ENCODE data around the gene SUSD1.

The SUSD1 gene

DNA sequence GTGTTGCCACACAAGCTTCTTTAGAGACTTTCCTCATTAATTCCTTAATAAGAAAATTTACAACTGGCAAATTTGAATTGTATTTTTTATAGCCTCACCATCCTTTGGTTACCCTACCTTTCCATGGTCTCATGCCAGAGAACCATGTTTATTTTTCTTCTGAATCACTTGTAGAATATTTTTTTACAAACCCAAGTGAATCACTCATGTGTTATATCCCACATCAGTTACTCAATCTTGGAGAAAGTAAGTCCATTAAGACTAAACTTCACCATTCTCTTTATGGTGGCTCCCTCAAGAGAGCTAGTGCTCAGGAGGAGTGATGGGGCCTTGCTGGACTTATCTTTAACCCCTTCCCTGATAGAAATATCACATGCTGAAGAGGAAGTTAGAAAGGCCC lies 128.9 kb downstream of the SUSD1 start:
- in situ Hi-C loops (cut with MboI; ENCODE audit: low sequenced_read_pairs): no loop called here

DNA sequence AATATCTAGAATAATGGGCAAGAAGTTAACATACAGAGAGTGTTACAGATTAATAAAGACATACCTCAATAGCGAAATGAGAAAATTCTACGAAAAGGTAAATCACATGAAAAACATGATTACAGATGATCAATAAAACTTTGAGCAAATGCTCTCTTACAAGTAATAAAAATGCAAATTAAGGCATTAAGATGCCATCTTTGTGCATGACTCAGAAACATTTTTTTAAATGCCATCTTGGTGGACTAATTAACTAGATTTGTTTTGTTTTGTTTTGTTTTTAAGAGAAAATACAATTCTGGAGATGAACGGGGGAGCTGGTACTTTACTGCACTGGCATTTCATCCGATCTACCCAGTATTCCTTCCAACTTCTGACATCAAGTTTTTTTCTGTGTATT lies 130.2 kb downstream of the SUSD1 start:
- in situ Hi-C loops (cut with MboI; ENCODE audit: low sequenced_read_pairs): no loop called here

DNA sequence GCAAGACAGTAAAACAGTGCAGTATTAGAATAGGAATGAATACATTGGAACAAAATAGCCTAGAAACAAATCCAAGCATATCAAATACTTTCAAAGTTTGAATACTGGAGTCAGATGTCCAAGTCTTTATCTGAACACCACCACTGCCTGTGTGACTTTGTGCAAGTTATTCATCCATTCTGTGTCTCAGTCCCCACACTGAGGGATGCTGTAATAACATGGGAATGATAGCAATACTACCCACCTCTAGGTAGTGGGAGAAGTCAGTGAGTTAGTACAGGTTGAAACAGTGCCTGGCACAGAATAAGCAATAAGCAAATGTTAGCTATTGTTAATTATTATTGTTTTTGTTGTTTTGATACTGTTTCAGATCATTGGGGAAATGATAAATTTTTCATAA lies 130.9 kb downstream of the SUSD1 start:
- in situ Hi-C loops (cut with MboI; ENCODE audit: low sequenced_read_pairs): no loop called here

DNA sequence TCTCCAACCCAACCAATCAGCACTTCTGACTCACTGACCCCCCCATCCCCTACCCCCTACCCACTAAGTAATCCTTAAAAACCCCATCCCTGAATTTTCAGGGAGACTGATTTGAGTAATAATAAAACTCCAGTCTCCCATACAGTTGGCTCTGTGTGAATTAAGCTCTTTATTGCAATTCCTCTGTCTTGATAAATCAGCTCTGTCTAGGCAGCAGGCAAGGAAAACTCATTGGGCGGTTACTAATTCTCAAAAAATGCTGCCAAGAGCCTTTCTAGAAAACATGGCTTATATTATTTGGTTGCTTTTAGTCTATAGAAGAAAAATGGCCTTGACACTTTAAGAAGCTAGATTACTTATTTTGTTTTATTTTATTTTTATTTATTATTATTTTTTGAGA lies 131.7 kb downstream of the SUSD1 start:
- in situ Hi-C loops (cut with MboI; ENCODE audit: low sequenced_read_pairs): no loop called here

DNA sequence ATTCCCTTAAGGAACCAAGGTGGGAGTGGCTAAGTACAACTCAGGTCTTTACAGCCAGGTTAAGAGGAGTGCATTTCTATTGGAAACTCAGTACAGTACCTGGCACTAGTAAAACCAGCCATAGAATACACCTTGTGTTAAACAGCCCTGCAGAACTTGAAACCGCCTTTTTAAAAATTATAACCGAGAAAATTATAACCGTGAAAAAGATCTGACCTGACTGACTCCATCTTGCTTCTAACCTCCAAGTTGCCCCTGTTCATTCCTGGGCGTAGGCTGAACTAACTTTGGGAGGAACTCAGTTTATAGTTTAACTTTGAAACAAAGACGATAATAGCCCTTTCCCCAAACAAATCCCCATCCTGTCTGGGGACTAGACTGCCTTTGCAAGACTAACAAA lies 132.3 kb downstream of the SUSD1 start:
- in situ Hi-C loops (cut with MboI; ENCODE audit: low sequenced_read_pairs): no loop called here

DNA sequence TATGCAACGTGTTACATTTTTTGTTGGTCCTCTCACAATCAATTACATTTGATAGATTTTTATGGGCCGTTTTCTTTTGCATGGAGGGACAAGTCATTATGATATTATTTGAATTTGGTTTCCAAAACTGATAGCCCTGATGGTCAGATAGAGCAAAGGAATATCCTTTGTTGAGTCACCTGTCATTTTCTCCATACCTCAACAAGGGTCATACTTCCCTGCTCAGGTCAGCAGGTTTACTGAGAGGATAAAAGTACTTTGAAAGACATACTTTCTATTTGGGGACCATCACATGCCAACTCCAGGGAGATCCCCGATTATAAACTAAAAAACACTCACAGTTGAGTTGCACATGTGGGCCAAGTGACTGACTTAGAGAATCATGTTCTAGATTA lies 132.9 kb downstream of the SUSD1 start:
- in situ Hi-C loops (cut with MboI; ENCODE audit: low sequenced_read_pairs): no loop called here

DNA sequence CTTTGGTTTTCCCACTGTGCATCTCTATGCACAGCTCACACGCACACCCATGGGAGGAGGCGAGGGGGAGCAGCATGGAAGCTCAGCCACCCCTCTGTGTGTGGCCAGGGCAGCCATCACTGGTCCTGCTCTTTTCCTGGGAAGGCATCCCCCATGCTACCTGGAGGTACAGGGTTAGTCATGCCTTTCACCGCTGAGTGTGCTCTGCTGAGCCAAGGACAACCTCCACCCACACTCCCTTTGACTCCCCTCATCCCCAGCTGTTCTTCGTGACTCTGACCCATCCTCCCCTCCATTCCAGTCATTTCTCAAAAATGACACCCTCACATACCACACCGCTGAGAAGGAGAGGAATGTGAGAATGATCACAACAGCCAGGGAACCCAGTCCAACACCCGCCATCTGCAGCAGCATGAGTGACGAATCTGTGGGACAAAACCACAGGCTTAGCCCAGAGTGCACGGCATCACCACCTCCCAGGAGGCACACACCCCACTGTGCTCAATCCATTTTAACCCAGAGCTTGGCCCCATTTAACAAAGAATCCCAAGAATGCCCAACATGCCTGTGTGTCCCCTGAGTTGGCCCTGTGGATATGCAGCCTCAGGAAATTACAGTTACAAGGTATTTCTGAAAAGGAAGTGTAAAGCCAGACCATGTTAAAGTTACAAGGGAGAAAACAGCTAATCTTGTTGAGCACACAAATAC lies 133.4 kb downstream of the SUSD1 start:
- in situ Hi-C loops (cut with MboI; ENCODE audit: low sequenced_read_pairs): no loop called here

DNA sequence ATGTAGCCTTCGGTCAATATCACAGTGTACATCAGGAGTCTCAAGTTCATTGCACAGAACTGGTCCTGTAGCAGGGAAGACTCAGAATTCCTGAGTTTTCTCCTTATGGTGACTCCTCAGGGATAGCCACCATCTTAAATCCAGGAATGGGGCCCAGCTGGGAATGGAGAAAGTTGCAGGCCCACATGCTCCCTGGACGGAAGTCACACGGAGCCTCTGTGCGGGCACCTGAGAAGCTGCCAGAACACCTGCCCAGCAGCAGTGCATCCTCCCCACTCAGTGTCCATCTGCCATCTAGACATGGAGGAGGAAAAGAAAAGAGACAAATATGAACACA lies 133.9 kb downstream of the SUSD1 start:
- in situ Hi-C loops (cut with MboI; ENCODE audit: low sequenced_read_pairs): no loop called here

DNA sequence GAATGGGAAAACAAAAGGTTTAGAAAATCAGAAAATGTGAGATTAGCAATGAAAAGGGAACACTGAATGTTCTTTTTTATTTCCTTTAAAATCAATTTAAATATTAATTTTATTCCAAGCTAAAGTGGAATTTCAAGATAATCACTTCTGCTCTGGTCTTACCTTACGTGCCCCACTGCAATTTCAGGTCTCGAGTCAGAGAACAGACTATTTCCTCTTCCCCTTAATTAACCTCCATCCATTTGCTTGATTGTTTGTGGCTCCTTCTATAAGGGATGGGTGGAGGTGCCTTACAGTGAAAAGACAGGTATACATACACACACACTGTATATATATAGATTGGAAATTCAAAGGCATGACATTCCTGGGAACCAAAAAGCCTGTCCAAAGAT lies 137.1 kb downstream of the SUSD1 start:
- in situ Hi-C loops (cut with MboI; ENCODE audit: low sequenced_read_pairs): no loop called here

DNA sequence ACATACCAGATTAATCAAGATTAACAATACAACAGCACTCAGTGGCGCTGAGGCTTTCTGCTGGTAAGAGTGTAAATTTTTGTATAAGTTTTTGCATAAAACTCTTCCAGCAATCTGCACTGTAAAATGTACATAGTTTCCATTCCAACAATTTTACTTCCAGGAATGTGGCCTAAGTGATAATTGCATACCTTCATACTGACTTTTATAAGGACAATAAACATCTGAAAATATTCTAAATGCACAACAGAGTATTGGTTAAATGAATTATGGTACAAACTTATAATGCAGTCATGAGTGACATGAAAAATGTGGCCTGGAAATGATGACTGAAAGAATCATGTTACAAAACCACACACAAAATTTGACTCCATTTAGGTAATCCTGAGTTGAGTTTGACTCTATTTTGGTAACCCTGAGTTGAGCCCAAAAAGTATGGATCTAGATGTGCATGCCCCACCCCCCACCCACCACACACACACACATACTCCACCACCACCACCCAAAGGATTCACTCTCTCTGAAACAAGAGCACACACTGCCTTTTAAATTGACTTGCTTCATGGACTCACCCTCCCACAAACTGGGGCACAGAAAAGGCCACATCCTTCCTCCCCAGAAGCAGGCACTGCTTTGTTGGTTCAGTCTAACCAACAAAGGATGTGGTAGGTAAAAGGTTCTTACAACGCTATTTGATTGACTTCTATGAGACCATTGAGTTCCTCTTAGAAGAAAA lies 137.6 kb downstream of the SUSD1 start:
- in situ Hi-C loops (cut with MboI; ENCODE audit: low sequenced_read_pairs): no loop called here

DNA sequence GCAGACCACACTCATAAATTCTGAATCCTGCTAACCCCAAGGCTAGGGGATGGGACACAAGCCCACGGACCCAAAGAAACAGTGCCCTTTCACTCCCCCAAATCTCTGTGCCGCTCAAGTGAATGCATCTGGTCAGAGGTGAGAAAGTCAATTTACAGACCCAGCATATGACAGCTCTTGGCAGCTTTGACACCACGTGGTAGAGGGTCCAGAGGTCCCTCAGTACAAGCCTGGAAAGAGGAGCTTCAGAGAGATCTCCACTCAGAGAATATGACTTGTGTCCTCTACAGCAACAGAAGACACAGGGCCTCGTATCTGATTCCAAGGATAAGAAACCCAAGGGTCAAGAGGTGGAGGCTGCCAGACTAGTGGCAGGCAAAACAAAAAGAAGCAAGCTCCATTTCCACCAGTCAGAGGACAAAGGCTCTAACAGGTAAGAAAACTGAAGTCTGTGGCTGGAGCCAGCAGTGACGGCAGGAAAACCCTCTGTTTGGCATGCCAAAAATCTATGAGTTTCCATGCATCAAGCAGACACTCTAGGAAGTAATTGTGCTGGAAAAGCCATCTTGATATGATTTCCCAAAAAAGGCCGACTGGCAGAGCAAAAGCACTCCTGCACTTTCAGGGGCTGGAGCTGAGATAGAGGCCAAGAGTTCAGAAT lies 139.8 kb downstream of the SUSD1 start:
- in situ Hi-C loops (cut with MboI; ENCODE audit: low sequenced_read_pairs): no loop called here

DNA sequence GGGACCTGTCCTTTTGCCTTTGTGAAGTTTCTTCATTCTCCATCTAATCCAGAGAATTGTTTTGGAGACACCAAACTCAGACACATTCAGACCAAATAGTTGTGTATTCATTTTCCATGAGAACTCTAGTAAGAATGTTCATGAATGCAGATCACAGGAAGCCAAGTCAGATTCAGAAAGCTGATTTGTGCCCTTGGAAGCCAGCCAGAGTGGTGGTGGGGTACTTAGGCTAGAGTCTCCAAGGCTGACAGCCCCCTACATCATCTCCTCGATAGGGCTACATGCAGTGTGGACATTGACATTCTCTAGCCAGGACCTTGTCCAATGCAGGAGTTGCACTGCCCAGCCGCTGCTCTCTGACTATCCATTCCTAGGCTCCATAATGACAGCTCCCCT lies 140.9 kb downstream of the SUSD1 start:
- in situ Hi-C loops (cut with MboI; ENCODE audit: low sequenced_read_pairs): no loop called here

DNA sequence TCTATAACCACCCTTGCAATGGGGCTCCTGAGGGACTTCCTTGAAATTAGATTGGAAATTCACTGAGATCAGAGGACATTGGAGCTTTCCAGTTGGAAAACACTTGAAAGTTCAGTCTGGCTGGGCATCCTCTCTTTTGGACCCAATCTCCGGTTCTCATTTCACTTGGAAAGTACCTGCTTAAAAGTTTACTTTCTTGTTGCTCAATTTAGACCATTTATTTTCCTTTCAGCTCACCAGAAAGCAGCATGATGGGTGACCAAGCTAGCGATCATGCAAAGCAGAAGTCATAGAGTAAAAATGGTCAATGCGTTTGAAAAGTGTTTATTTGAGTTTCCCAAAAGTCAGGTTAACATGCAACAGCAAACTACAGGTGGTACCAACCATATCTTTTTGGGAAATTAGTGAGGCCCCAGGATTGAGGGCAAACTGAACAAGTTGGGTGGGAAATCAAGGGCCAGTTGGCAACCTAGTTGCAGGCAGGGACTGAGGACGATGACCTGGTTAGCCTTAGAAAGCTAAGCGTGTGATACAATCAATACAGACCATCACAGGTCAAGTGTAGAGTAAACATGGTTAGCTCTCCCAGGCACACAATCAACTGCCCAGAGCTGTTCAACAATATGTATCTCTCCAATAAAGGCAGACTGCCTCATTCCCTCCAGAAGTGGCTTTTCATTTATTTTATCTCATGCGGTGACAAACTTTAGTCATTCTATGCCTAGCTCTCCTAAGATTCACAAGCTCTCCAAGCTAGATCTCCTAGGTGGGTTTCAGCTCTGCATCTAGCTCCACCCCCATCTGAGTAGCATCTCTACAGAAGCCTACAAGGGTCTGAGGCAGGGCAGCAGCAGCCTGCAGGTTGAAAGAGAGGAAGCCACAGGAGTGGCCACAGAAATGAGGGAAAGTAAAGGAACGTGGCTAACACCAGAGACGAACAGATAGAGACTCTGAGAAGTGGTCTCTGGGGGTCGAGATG lies 141.6 kb downstream of the SUSD1 start:
- in situ Hi-C loops (cut with MboI; ENCODE audit: low sequenced_read_pairs): no loop called here

DNA sequence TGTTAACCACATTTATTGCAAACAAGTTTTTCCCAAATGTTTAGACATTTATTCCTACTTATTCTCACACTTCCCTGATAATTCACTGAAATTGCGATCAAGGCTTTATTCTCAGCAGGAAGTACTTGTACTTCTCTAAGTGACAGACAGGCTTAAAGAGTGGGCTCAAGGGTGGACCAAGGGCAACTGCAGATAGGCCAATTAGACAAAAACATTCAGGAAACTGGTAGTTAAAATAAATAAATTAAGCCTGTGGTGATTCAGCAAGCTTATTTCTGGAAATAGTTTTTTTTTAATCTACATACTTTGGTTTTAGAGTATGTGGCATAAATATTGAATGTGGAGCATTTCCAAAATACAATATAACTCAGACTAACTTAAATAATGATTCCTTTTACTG lies 142.4 kb downstream of the SUSD1 start:
- in situ Hi-C loops (cut with MboI; ENCODE audit: low sequenced_read_pairs): no loop called here

DNA sequence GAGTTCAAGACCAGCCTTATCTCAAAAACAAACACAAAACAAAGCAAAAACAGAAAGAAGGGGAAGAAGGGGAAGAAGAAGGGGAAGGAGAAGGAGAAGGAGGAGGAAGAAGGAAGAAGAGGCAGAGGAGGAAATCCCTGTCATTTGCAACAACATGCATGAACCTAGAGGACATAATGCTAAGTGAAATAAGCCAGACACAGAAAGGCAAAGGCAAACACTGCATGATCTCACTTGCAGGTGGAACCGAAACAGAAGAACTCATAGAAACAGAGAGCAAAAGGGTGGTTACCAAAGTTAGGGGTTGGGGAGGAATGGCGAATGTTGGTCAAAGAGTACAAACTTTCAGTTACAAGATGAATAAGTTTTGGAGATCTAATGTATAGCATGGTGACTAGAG lies 143.1 kb downstream of the SUSD1 start:
- in situ Hi-C loops (cut with MboI; ENCODE audit: low sequenced_read_pairs): no loop called here

DNA sequence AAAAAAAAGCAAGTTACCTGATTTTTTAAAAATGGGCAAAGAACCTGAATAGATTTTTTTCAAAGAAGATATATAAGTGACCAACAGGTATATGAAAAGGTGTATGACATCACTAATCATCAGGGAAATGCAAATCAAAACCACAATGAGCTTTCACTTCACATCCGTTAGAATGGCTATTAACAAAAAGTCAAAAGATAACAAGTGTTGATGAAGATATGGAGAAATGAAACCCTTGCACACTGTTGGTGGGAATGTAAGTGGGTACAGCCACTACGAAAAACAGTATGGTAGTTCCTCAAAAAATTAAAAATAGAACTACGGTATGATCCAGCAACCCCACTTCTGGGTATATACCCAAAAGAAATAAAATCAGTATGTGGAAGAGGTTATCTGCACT lies 143.7 kb downstream of the SUSD1 start:
- in situ Hi-C loops (cut with MboI; ENCODE audit: low sequenced_read_pairs): no loop called here

DNA sequence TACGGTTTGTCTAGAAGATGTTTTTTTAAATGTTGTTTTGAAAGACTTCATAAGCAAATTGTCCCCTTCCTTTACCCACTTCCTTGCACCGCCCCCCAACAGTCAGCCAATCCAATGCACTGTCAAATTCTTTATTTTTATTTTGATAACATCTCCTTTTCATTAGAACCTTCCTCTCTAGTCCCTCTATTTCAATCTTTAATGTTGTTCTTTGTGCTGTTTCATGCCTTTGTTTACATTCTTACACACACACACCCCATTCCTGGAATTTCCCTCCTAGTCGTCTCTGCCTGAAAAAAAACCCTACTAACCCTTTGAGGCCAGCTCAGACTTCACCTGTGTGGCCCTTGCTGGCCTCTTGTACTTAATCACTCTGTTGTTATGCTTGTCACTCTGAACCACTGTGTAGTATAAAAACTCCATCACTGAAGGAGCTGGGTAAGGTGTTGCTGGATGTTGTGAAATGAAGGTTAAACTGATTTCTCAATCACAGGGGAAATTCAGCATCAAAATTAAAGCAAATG lies 145.1 kb downstream of the SUSD1 start:
- in situ Hi-C loops (cut with MboI; ENCODE audit: low sequenced_read_pairs): no loop called here

DNA sequence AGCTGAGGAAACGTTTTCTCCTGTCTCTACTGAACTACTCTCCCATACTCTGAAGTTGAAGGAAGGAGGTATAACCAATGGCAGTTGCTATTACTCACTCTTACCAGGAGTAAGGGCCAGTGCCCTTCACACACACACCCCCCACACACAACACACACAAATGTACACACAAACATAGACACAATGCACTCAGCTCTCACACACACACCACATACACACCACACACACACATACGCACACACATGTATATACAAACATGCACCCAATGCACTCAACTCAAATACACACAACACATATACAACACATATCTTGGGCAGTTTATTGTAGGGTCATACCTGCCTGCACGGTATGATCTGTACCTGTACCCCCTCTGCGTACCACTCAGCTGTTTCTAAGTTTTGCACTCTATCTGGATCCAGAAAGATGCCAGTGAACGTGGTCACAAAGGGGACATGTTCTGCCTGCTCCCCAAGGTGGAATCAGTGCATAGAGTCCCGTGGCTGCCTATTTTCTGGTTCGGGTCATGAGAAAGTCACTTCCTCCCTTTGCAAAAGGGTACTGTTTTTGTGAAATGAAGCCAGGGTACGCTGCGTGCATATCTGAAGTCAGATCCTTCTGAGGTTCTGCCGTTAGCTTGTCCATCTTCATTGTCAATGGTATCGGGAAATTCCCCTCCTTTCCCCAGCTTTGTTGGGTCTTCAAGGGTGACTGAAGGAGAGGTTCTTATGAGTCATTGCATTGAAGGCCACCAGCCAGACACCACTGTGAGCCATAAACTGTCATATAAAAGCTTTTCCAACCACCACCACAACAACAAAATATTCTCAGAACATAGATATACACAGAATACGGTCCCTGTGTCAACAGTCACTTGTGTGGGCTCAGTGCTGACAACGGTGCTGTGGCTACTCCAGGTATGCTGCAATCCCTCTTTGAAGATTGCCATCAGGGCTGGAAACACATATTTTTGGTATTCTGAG lies 146.6 kb downstream of the SUSD1 start:
- in situ Hi-C loops (cut with MboI; ENCODE audit: low sequenced_read_pairs): no loop called here

DNA sequence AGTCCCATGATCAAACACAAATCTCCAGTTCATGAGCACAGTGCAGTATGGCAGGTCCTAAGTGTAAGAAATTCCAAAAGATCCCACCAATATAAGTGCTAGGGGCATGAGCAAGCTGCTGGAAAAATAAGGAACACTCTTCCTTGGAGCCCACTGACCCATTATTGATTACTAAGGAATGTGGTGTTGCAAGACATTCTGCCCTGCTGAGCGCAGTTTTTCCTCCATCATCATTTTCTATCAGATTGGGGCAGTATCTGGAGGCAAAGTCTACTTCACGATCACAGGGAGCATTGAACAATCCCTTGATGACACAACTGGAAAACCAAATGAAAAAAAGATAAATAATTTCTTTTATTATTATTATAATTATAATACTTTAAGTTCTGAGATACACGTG lies 149.2 kb downstream of the SUSD1 start:
- in situ Hi-C loops (cut with MboI; ENCODE audit: low sequenced_read_pairs): no loop called here

DNA sequence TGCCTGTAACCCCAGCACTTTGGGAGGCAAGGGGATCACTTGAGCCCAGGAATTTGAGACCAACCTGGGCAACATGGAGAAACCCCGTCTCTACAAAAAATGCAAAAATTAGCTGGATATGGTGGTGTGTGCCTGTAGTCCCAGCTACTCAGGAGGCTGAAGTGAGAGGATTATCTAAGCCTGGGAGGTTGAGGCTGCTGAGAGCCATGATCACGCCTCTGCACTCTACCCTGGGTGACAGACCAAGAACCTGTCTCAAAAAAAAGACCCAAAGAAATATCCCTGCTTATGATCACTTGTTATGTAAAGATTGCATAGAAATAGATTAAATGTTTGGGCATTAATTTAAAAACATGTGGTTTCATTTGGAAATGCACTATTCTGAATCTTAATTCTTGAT lies 153.4 kb downstream of the SUSD1 start:
- in situ Hi-C loops (cut with MboI; ENCODE audit: low sequenced_read_pairs): no loop called here
